Prostate gland (tissue), 2 donors: Measurements from ENCODE around the gene CCR2. TPM values are rescaled to one million over a fixed set of nuclear protein-coding genes. Genes with fewer than 3 reads are reported as not detected.

Experiments
- DNase-seq: peaks from one replicate; pipeline ENCODE4 v3.0.0-alpha.2; 2019; ENCODE audit warnings: low spot score
- H3K27ac ChIP-seq, 2 donors: fragments of 200-600 bp; sonication (generic); 2 replicates each; pipeline ENCODE4 v1.5.1; 2017 to 2019
- H3K27me3 ChIP-seq: fragments of 200-600 bp; sonication (generic); replicated peaks from 2 replicates; pipeline ENCODE4 v1.5.1; 2019; ENCODE audit not compliant: insufficient read depth
- H3K36me3 ChIP-seq, 2 donors: fragments of 200-600 bp; sonication (generic); 1 replicate in 1 of 2; 2 replicates in 1 of 2; pipeline versions ENCODE4 v1.5.1 to v1.8.1; 2017 to 2019
- H3K4me1 ChIP-seq: fragments of 200-600 bp; sonication (generic); replicated peaks from 2 replicates; pipeline ENCODE4 v1.5.1; 2019
- H3K4me3 ChIP-seq, 2 donors: fragments of 200-600 bp; sonication (generic); 2 replicates each; pipeline ENCODE4 v1.5.1; 2017 to 2019
- H3K9me3 ChIP-seq: fragments of 200-600 bp; sonication (generic); 2 replicates; pipeline ENCODE4 v1.5.1; 2017
- POLR2A ChIP-seq: fragments of 450-650 bp; IDR thresholded peaks from one replicate; pipeline ENCODE4 v1.6.1; 2016; ENCODE audit warnings: antibody characterized with exemption, mild to moderate bottlenecking
- POLR2AphosphoS5 ChIP-seq: sonication (generic); formaldehyde crosslinking; IDR thresholded peaks from one replicate; pipeline ENCODE4 v1.6.1; 2017; ENCODE audit warnings: antibody characterized with exemption
- WGBS: methylation state at CpG from one replicate; pipeline ENCODE4 v1.1.5; 2018; 5-methylcytosine and 5-hydroxymethylcytosine counted together
- intact Hi-C: fragments of 100-400 bp; cut with DNase I; formaldehyde crosslinking; loops from one replicate; pipeline ENCODE4 v1.14.2; 2022
- total RNA-seq, 2 donors: library from RNA; depleted of rRNA; stranded (reverse); fragments of >200 nt; gene quantifications; one replicate each; pipeline ENCODE4 v1.1.0, GENCODE V29; 2016
- TF ChIP-seq, protein P1 (sequence below), 4 experiments: fragments of 200-600 bp in 2 of 4; fragments of 450-650 bp in 2 of 4; sonication (generic) in 2 of 4; IDR thresholded peaks; 1 replicate in 3 of 4; 2 replicates in 1 of 4; pipeline ENCODE4 v1.5.1; 2016 to 2019; ENCODE audit warnings: antibody characterized with exemption in 4 of 4, mild to moderate bottlenecking in 2 of 4, moderate library complexity in 2 of 4

The CCR2 gene
- total RNA-seq, 2 donors from 2014 or later, result 1.0 to 6.5 TPM

DNA sequence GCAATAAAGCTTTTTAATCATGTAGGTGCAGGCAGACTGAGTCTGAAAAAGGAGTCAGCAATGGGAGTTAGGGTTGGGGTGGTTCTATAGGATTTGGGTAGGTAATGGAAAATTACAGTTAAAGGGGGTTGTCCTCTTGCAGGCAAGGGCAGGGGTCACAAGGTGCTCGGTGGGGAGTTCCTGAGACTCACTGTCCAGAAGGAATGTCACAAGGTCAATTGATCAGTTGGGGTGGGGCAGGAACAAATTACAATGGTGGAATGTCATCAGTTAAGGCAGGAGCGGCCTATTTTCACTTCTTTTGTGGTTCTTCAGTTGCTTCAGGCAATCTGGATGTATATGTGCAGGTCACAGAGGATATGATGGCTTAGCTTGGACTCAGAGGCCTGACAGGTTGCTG is 39.1 kb downstream of the CCR2 start:
- WGBS, result 83% methylated on average over 2 of the region's 2 CpGs
- H3K4me3 ChIP-seq, result no peak overlapping the region
- no peaks in the 10 kb centered on the region for H3K4me1 ChIP-seq
- no peak overlapping the region for H3K27ac ChIP-seq
- H3K27me3 ChIP-seq, result no peaks in the 10 kb centered on the region
- intact Hi-C loops, result no loop called here
- H3K9me3 ChIP-seq, result no peaks in the 10 kb centered on the region
- no peaks in the 10 kb centered on the region for H3K36me3 ChIP-seq
- DNase-seq, result no peak
- TF ChIP-seq POLR2AphosphoS5, result no peak
- TF ChIP-seq, protein P1, sequence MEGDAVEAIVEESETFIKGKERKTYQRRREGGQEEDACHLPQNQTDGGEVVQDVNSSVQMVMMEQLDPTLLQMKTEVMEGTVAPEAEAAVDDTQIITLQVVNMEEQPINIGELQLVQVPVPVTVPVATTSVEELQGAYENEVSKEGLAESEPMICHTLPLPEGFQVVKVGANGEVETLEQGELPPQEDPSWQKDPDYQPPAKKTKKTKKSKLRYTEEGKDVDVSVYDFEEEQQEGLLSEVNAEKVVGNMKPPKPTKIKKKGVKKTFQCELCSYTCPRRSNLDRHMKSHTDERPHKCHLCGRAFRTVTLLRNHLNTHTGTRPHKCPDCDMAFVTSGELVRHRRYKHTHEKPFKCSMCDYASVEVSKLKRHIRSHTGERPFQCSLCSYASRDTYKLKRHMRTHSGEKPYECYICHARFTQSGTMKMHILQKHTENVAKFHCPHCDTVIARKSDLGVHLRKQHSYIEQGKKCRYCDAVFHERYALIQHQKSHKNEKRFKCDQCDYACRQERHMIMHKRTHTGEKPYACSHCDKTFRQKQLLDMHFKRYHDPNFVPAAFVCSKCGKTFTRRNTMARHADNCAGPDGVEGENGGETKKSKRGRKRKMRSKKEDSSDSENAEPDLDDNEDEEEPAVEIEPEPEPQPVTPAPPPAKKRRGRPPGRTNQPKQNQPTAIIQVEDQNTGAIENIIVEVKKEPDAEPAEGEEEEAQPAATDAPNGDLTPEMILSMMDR (IDR thresholded peaks at IDR 0.05), result no peak

DNA sequence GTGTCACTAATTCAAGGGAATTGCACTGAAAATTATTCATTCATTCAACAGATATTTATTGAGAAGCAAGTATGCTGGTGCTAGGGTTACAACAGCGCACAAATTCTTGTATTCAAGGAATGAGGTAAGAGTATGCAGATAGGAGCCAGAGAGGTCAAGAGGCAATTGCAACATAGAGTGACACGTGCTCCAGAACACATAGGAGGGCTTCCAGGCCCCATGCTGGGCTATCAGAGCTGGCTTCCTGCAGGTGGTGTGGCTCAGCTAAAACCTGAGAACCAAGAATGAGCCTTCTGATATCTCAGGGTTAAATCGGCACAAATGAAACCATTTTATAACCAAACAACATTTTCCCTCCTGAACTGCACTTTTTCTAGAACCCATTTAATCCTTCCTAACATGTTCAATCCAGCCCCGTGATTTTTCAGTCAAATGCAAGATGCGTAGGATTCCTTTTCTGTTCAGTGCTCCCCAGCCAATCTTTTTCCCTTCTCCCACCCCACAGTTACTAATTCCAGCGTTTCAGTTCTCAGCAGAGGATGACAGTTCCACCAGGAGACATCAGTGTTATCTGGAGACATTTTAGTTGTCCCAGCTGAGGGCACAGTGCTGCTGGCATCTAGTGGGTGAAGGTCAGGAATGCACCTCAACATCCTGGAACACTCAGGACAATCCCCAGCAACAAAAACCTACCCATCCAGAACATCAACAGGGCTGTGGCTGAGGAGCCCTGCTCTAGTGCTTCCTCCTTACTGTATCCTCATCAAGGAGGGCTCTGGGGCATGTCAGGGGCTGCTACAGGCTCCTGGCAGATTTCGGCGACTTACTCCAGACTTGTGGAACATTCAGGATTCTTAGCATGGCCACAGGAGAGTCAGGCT is 39.9 kb downstream of the CCR2 start:
- intact Hi-C loops, result no loop called here
- DNase-seq, result no peak
- H3K27ac ChIP-seq, result no peak overlapping the region
- H3K36me3 ChIP-seq, result no peaks in the 10 kb centered on the region
- no peak overlapping the region for H3K4me3 ChIP-seq
- no peaks in the 10 kb centered on the region for H3K27me3 ChIP-seq
- H3K4me1 ChIP-seq, result no peaks in the 10 kb centered on the region
- 80% methylated on average over 8 of the region's 8 CpGs for WGBS
- H3K9me3 ChIP-seq, result no peaks in the 10 kb centered on the region
- TF ChIP-seq POLR2A, result no peak
- TF ChIP-seq, protein P1 (IDR thresholded peaks at IDR 0.05), result no peak
- no peak for TF ChIP-seq POLR2AphosphoS5

DNA sequence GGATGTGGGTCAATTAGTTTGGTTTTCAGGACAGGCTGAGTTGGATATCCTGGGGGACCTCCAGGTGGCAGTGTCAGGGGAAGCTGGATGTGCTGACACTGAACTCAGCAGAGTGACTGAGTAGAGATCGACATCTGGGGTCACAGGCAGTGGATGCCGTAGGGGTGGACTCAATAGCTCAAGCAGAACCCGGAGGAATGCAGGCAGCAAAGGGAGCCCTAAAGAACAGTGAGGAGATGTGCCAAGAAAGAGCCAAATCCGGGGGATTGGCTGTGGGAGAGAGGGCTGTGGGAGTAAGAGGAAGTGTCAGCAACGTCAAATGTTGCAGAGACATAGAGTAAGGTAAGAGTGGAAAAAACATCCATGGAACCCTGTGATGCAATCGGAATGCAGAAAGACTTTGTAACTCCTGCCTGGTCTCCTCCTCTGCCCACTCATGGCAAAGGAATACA is 41.3 kb downstream of the CCR2 start:
- no peaks in the 10 kb centered on the region for H3K4me1 ChIP-seq
- no peaks in the 10 kb centered on the region for H3K27me3 ChIP-seq
- intact Hi-C loops, result no loop called here
- TF ChIP-seq POLR2A, result no peak
- no peak for TF ChIP-seq POLR2AphosphoS5
- TF ChIP-seq, protein P1 (IDR thresholded peaks at IDR 0.05), result no peak
- DNase-seq, result no peak
- H3K27ac ChIP-seq, result no peak overlapping the region
- H3K36me3 ChIP-seq, result no peaks in the 10 kb centered on the region
- H3K9me3 ChIP-seq, result no peaks in the 10 kb centered on the region
- no peak overlapping the region for H3K4me3 ChIP-seq
- WGBS, result 82% methylated on average over 6 of the region's 6 CpGs

DNA sequence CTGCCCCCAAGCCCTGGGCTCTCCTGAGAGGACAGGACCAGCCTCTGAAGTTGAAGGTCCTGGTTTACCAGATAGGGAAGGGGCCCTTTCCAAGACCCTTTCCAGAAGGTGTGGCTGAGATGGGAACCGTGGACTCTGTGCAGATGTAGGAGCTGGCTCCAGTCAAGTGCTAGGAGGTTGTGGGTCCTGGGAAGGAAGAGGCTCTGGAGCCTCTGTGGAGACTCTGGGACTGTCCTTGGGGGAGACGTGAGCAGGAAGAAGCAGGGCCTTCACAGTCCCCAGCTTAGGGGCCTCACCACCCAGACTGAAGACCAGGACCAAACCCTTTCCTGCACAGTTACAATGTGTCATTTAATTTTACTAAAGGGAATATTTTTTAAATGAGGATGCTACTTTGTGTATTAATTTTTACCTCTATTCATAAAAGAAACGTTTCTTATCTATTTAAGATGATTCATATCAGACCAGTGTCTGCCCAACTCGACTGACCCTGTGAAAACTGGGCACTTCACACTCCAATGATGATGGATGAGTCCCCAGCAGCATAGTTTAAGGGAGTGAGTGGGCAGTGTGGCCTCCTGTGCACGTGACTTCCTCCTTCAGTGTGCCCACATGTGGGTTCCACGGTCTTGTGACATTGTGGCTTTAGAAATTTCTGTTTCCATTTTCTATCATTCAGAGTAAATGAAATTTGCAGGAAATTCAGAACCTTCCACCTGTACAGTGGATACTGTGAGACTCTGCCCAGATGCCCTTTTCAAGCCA is 42.0 kb downstream of the CCR2 start:
- H3K4me1 ChIP-seq, result no peaks in the 10 kb centered on the region
- no peaks in the 10 kb centered on the region for H3K9me3 ChIP-seq
- no peak for TF ChIP-seq POLR2A
- TF ChIP-seq POLR2AphosphoS5, result no peak
- no peaks in the 10 kb centered on the region for H3K27me3 ChIP-seq
- H3K27ac ChIP-seq, result no peak overlapping the region
- H3K36me3 ChIP-seq, result no peaks in the 10 kb centered on the region
- intact Hi-C loops, result no loop called here
- 80% methylated on average over 6 of the region's 6 CpGs for WGBS
- no peak overlapping the region for H3K4me3 ChIP-seq
- DNase-seq, result no peak

DNA sequence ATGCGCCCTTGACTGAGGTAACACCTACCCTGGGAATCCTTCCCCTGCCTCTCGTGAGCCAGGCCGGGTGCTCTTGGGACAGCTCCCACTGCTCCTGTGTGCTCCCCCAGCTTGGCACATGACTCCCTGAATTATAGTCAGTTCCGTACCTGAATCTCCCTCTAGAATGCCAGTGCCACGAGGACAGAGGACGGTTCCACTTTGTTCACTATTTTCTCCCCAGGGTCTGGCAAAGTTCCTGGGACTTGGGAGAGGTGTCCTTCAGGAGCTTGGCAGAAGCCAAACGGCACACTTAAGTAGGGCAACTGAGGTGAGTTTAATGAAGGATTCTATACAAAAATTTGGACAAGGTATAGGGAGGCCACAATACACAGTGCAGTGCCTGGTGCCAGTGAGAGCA is 43.2 kb downstream of the CCR2 start:
- H3K4me3 ChIP-seq, result no peak overlapping the region
- no peaks in the 10 kb centered on the region for H3K9me3 ChIP-seq
- TF ChIP-seq POLR2A (no peak), POLR2AphosphoS5 (no peak)
- TF ChIP-seq, protein P1 (IDR thresholded peaks at IDR 0.05), result no peak
- 64% methylated on average over 7 of the region's 7 CpGs for WGBS
- H3K4me1 ChIP-seq, result no peaks in the 10 kb centered on the region
- intact Hi-C loops, result no loop called here
- no peaks in the 10 kb centered on the region for H3K36me3 ChIP-seq
- H3K27me3 ChIP-seq, result no peaks in the 10 kb centered on the region
- no peak overlapping the region for H3K27ac ChIP-seq
- no peak for DNase-seq
